HL-60 (cell line): ENCODE results near the gene WDFY4.

Experiments used
- DNase-seq, 2 experiments: peaks; one replicate each; pipeline ENCODE4 v3.0.0-alpha.2; 2010 to 2020; ENCODE audit warnings: low read depth in 1 of 2, low spot score in 1 of 2
- H3K27ac ChIP-seq: fragments of 250-450 bp; sonication (Bioruptor Pico); replicated peaks from 2 replicates; pipeline ENCODE4 v1.5.1; 2020; ENCODE audit warnings: mild to moderate bottlenecking, moderate library complexity
- H3K27me3 ChIP-seq: fragments of 250-450 bp; sonication (Bioruptor Pico); 2 replicates; pipeline ENCODE4 v1.5.1; 2021; ENCODE audit warnings: mild to moderate bottlenecking, moderate library complexity; ENCODE audit not compliant: insufficient read depth, poor library complexity, severe bottlenecking
- H3K4me3 ChIP-seq: replicated peaks from 2 replicates; pipeline ENCODE4 v1.5.1; 2011; ENCODE audit warnings: mild to moderate bottlenecking, control low read depth, low read length; ENCODE audit not compliant: insufficient read depth
- CTCF ChIP-seq: IDR thresholded peaks from one replicate; pipeline ENCODE4 v1.5.1; 2011; ENCODE audit warnings: low read length, control low read depth, inconsistent platforms; ENCODE audit not compliant: insufficient read depth
- GABPA ChIP-seq: IDR thresholded peaks from 2 replicates; pipeline ENCODE4 v1.6.1; 2012; ENCODE audit warnings: low read depth
- POLR2AphosphoS5 ChIP-seq: IDR thresholded peaks from 2 replicates; pipeline ENCODE4 v1.6.1; 2012; ENCODE audit warnings: low read depth
- REST ChIP-seq: IDR thresholded peaks from 2 replicates; pipeline ENCODE4 v1.6.1; 2012; ENCODE audit warnings: low read depth; ENCODE audit not compliant: insufficient replicate concordance
- SPI1 ChIP-seq: IDR thresholded peaks from 2 replicates; pipeline ENCODE4 v1.6.1; 2012; ENCODE audit warnings: low read depth, mild to moderate bottlenecking, borderline replicate concordance

Gene WDFY4

GRCh38 chr10:48735836-48736390 lies 51.2 kb downstream of the WDFY4 start:
- no peak for DNase-seq
- TF ChIP-seq GABPA = no peak
- no peak for TF ChIP-seq REST
- no peak for TF ChIP-seq CTCF
- TF ChIP-seq SPI1 = no peak
- no peak for TF ChIP-seq POLR2AphosphoS5

DNA sequence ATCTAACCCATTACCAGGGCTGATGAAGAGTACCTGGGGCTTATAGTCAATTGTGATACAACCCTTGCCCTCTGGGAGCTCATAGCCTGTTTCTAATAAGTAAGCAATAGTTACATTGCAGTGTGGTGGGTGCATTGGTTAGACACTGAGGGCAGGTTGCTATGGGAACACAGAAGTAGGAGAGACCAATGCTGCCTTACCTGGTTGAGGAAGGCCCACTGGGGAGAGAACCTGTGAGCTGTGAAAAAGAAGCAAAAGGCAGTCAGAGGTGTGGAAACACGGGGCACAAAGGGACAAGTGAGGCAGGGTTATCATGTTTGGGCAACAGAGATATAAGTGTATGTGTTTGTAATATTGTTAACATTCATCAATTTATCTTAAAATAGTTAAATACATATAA lies 51.9 kb downstream of the WDFY4 start:
- H3K27ac ChIP-seq = no peak overlapping the region
- no peak for TF ChIP-seq SPI1
- no peak for TF ChIP-seq REST
- no peak for TF ChIP-seq POLR2AphosphoS5
- no peak for TF ChIP-seq GABPA
- TF ChIP-seq CTCF = no peak
- DNase-seq = no peak
- H3K27me3 ChIP-seq = no peaks in the 10 kb centered on the region
- H3K4me3 ChIP-seq = no peak overlapping the region

More at GRCh38 chr10:48735836-48736390, 51.2 kb downstream of the WDFY4 start:
- H3K4me3 ChIP-seq = no peak overlapping the region
- H3K27me3 ChIP-seq = no peaks in the 10 kb centered on the region
- H3K27ac ChIP-seq = no peak overlapping the region

DNA sequence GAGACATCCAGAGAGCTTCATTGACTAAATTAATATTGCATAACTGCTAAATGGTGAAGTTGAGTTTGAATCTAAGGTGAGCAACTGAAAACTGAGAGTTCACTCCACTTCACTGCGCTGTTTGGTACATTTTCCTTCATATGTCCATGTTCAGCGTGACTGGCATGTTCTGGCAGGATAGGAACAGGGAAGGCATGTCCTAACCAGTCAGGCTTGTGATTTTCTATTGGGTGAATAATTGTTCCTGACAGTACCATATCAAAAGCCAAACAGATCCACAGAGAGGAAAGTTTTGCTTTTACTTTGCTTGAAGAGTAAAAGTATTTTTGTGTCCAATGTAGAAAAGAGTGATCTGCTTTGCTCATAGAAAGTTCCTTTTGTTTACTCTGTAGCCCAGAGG lies 53.2 kb downstream of the WDFY4 start:
- DNase-seq = no peak
- Histone ChIP-seq H3K27ac (no peak overlapping the region), H3K27me3 (no peaks in the 10 kb centered on the region), H3K4me3 (no peak overlapping the region)
- TF ChIP-seq REST = no peak
- no peak for TF ChIP-seq SPI1
- TF ChIP-seq CTCF = no peak
- no peak for TF ChIP-seq GABPA
- TF ChIP-seq POLR2AphosphoS5 = no peak
